GM10266 (cell line): Measurements from ENCODE around the gene NOTCH1.

Experiments
- DNase-seq: peaks from one replicate; pipeline ENCODE4 v3.0.0; 2012; ENCODE audit errors: extremely low spot score
- TF ChIP-seq, protein P1 (sequence below): IDR thresholded peaks from 2 replicates; pipeline ENCODE4 v1.5.1; 2012; ENCODE audit warnings: mild to moderate bottlenecking, low read depth; ENCODE audit not compliant: control insufficient read depth, insufficient read depth; ENCODE audit errors: missing control alignments

NOTCH1 gene

DNA sequence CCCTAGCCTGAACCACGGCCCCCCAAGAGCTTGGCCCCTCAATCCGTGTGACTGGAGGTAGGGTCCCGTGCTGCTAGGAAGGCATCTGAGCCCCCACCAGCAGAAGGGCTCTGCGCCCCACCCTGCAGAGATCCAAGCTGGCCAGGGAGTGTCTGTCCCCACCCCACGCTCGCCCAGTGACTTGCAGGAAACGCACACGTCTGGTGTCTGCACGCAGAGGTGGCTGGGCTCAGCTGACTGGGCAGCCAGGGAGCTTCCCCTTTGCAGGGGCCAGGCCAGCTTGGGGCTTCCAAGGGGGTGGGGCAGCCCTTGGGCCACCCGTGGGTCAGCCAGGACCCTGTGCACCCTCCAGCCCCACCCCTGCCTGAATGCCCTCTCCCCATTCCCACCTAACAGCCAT lies 24.3 kb downstream of the NOTCH1 start:
- TF ChIP-seq, protein P1, sequence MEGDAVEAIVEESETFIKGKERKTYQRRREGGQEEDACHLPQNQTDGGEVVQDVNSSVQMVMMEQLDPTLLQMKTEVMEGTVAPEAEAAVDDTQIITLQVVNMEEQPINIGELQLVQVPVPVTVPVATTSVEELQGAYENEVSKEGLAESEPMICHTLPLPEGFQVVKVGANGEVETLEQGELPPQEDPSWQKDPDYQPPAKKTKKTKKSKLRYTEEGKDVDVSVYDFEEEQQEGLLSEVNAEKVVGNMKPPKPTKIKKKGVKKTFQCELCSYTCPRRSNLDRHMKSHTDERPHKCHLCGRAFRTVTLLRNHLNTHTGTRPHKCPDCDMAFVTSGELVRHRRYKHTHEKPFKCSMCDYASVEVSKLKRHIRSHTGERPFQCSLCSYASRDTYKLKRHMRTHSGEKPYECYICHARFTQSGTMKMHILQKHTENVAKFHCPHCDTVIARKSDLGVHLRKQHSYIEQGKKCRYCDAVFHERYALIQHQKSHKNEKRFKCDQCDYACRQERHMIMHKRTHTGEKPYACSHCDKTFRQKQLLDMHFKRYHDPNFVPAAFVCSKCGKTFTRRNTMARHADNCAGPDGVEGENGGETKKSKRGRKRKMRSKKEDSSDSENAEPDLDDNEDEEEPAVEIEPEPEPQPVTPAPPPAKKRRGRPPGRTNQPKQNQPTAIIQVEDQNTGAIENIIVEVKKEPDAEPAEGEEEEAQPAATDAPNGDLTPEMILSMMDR, result no peak
- no peak for DNase-seq

DNA sequence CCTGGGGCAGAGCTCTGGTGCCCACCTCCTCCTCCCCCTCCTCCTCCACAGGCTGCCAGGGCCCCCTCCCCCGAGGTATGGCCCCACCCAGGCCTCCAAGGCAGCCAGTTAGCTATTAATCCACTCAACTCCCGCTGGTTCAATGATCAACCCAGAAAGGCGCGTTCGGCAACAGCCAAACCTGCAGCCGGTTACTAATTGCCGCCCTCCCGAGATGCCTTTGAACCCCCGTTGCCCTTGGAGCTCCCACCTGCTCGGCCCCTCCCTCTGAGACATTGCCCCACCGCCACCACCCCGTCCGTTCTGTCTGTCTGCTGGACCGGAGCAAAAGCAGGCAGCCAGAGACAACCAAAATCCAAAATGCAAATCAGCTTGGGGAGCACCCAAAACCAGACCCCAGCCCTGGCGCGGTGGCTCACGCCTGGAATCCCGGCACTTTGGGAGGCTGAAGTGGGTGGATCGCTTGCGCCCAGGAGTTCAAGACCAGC lies 25.8 kb downstream of the NOTCH1 start:
- no peak for DNase-seq

DNA sequence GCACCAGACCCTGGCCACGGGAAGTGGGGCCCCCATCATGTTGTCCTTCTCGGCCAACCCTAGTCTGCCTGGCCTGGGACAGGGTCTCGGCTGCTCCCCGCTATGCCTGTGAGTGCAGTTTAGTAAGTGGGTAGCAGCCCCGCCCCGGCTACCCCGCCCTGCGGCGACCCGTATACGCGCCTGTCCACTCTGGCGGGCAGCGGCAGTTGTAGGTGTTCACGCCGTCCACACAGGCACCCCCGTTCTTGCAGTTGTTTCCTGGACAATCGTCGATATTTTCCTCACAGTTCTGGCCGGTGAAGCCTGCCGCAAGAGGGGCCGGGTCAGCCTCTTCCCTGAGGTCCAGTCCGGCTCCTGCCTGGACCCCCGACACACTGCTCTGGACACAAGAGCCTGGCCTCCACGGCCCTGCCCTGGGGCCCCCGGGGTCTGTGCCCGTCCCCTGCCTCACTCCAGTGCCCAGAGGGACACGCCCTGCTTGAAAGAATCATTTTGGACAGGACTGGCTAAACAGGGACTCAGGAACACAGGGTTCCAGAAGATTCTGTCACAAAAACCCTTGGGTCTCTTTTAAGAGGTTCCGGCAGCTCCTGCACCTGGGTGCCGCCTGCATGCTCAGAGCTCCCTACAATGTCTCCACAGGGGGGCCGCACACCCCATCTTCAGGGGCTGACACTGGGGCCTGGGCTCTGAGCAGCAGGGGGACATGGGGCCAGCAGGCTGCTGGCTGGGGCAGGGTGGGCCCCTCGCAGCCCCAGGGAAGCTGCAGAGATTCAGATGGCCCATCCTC lies 26.4 kb downstream of the NOTCH1 start:
- TF ChIP-seq, protein P1, result no peak
- no peak for DNase-seq

More for the DNA sequence above, 25.8 kb downstream of the NOTCH1 start:
- TF ChIP-seq, protein P1, result no peak

DNA sequence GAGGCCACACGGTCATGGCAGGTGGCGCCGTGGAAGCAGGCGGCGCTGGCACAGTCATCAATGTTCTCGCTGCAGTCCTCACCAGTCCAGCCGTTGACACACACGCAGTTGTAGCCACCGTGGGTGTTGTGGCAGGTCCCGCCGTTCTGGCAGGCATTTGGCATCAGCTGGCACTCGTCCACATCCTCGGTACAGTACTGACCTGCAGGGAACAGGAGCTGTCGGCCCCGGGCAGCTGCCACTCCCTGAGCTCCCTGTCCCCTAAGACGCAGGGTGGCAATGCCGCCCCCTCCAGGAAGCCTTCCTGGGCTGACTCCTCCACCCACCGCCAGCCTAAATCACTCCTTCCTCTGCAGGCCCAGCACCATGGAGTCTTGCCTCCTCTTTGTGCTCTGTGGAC lies 27.2 kb downstream of the NOTCH1 start:
- TF ChIP-seq, protein P1, result no peak
- DNase-seq, result no peak

DNA sequence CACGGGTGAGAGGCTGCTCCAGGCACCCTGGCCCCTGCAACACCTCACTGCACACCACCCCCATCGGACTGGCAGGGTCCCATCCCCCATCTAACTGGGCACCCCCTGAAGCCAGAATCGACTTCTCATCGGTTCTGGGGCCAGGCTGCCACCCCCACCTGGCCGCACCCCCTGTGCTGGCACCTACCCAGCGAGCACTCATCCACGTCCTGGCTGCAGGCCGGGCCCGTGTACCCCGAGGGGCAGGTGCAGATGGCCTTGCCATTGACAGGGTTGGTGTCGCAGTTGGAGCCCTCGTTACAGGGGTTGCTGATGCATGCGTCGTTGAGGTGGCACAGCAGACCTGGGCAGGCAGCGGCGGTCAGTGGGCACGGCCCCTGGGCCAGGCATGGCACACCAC lies 27.9 kb downstream of the NOTCH1 start:
- no peak for DNase-seq
- TF ChIP-seq, protein P1, result no peak

DNA sequence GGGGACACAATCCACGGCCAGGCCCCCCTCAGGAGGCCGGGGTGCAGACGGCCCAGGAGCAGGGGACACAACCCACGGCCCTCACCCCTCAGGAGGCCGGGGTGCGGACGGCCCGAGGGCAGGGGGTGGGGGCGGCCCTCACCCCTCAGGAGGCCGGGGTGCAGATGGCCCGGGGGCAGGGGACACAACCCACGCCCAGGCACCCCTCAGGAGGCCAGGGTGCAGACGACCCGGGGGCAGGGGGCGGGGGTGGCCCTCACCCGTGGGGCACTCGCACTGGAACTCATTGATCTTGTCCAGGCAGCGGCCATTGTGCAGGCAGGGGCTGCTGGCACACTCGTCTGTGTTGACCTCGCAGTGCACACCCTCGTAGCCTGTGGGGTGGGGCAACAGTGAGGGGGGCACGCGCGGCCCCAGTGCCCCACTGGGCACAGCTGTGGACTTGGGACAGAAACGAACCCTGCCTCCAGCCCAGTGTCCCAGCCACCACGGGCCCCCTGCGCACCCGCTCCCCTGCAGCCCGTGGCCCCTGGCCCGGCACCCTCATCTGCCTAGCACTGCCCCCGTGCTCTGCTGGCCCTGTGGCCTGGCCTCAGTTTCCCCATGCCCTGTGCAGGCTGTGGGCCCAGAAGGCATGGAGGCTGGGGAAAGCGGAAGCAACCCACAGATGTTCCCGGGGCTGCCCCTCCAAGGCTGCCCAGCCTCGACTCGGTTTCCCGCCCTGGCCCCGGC lies 28.7 kb downstream of the NOTCH1 start:
- DNase-seq, result no peak
- TF ChIP-seq, protein P1, result no peak
